GM10248 (cell line): ENCODE data around the gene CDON.
"Not testable (repeated sequence)": the region's sequence is repeated elsewhere in the genome, so short reads cannot be mapped to it uniquely, and the experiment has no call there.

Experiments used
- CTCF ChIA-PET: fragments of 300-600 bp; sonication (Branson Sonifier 250); formaldehyde crosslinking; extraction: SDS; loops from one replicate; lab custom pipeline; 2021; ENCODE audit warnings: antibody characterized with exemption; lab: Yijun Ruan, JAX
- POLR2A ChIA-PET: fragments of 350-650 bp; sonication (Branson Sonifier 250); formaldehyde crosslinking; extraction: SDS; loops from one replicate; lab custom pipeline; 2020; ENCODE audit warnings: antibody characterized with exemption; lab: Yijun Ruan, JAX
- DNase-seq: peaks from one replicate; pipeline ENCODE4 v3.0.0; 2012; ENCODE audit errors: extremely low spot score
- TF ChIP-seq, protein P1 (sequence below): IDR thresholded peaks from 2 replicates; pipeline ENCODE4 v1.5.1; 2012; ENCODE audit warnings: mild to moderate bottlenecking, low read depth; ENCODE audit errors: extremely low read depth, missing control alignments, control extremely low read depth

CDON gene

DNA sequence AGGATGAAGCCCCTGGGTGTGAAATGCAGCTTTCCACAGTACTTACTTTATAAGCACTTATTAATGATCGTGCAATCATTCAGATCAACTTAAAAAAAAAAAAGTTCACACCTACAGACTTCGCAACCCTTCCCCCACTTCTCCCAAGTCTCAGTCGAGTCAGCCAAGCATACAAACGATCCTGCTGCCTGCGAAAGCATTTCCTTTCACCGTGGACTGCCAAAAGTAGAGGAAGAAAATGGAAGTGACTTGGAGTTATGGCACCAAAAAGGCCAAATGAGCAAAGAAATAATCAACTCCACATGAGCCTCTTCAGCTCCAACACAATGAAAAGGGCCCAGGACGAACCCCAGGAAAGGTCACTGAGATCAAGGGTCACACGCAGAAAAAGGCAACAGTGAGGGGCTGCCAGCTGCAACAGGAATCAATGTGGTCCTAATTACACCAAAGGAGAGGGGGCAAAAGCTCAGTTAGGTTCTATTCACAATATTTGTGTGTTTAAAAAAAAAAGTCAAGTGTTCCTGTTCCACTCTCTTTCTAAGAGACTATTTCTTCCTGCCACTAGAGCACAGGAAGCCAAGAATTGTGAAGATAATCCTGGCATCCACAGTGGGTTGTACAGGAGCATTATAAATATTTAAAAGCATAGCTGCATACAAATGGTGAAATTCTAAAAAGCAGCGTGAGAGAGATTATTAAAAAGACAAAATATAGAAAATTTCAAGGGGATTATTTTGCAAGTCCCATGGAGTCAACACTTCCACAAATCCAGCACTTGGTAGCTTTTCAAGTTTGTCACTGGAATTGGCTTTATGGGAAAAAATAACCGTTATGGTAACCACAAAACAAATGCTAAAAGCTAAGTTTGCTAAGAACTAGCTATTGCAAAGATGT, 28.4 kb downstream of the CDON start:
- CTCF ChIA-PET: no interaction called here
- DNase-seq: no peak
- POLR2A ChIA-PET: no interaction called here
- TF ChIP-seq, protein P1, sequence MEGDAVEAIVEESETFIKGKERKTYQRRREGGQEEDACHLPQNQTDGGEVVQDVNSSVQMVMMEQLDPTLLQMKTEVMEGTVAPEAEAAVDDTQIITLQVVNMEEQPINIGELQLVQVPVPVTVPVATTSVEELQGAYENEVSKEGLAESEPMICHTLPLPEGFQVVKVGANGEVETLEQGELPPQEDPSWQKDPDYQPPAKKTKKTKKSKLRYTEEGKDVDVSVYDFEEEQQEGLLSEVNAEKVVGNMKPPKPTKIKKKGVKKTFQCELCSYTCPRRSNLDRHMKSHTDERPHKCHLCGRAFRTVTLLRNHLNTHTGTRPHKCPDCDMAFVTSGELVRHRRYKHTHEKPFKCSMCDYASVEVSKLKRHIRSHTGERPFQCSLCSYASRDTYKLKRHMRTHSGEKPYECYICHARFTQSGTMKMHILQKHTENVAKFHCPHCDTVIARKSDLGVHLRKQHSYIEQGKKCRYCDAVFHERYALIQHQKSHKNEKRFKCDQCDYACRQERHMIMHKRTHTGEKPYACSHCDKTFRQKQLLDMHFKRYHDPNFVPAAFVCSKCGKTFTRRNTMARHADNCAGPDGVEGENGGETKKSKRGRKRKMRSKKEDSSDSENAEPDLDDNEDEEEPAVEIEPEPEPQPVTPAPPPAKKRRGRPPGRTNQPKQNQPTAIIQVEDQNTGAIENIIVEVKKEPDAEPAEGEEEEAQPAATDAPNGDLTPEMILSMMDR: no peak

DNA sequence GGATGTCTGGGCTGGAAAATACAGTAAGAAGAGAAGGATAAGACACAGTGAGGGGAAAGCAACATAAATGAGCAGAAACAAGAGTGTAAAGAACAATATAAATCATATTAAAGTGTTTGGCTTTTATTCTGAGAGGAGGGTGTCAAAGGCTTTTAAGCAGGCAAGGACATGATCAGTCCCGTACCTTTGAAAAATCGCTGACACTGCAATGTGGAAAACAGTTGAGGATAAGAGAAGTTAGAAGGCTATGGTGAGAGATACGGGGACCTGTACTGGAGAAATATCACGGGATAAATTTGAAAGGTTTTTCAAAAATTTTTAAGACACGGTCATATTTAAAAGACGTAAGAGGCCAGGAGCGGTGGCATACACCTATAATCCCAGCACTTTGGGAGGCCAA, 30.3 kb downstream of the CDON start:
- TF ChIP-seq, protein P1: no peak
- POLR2A ChIA-PET: no interaction called here
- CTCF ChIA-PET: no interaction called here
- DNase-seq: no peak

DNA sequence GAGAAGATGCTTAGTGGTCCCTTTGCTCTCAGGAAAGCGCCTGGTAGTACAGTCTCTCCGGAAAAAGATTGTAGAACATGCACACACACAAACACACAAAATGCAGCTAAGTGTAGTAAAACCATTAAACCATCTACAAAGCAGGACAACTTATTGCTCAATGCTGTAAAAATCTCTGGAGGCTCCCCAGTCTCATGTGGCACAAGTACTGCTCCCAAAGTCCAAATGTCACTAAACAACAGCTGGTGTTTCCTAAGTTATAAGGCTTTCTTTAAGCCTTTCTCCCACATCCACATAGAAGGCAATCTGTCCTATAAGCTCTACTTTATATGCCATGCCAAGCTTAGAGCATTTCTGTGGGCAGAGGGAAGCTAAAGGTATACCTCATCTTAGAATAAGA, 32.9 kb downstream of the CDON start:
- no peak for DNase-seq
- POLR2A ChIA-PET: no interaction called here
- CTCF ChIA-PET: interaction anchor here (1.0 to 1.9 kb wide), 2 partner anchors 9 to 11 kb away, joined by 4 to 6 read pairs; no protein-coding TSS in a partner anchor
- TF ChIP-seq, protein P1: no peak

DNA sequence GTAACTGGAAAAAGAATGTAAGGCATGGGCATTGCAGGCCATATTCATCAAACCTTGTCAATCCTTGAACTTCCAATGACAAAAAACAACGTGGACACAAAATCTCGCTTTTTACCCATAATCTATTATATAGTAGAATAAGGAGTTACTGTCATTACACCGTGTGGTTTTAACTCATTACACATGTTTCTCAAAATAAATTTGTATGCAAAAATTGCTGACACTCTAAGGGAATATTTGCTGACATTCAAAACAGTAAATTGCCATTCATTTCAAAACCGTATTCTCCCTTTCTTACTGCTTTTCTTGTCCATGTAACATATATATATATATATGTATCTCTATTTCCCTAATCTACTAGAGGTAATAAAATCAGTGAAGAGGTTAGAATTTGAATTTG, 33.4 kb downstream of the CDON start:
- POLR2A ChIA-PET: no interaction called here
- TF ChIP-seq, protein P1: no peak
- CTCF ChIA-PET: interaction anchor here (1.0 to 1.9 kb wide), 2 partner anchors 9 to 11 kb away, joined by 4 to 6 read pairs; no protein-coding TSS in a partner anchor
- no peak for DNase-seq

DNA sequence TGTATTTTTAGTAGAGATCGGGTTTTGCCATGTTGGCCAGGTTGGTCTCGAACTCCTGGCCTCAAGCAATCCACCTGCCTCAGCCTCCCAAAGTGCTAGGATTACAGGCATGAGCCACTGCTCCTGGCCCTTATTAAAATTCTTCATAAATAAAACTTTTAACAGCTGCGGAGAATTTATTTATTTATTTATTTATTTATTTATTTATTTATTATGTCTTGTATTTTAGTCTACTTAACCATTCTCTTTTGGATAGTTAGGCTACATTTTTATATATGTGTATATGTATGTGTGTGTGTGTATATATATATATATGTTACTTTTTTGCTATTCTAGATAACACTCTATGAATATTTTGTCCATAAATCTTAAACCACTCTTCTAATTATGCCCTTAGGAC, 34.1 kb downstream of the CDON start:
- CTCF ChIA-PET, DNase-seq, POLR2A ChIA-PET: not testable (repeated sequence)

DNA sequence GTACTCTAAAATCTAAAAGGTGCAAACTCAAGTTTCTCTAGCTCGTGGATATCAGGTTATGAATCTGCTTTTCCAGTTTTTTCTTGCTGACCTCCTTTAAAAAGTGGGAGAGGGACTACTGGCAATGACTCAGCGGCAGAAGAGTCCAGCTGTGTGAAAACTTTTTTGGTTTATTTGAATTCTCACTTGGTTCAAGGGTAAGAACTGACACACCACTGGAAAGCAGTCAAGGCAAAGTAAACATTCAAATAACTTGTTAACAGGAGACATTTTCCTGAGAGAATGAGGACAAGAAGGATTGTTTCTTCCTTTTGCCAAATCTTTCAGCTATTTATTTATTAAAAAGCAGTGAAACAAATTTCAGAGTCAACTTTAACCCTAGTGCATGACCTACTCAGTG, 36.1 kb downstream of the CDON start:
- TF ChIP-seq, protein P1: no peak
- ChIA-PET CTCF (interaction anchor here (1.4 kb wide), 1 partner anchor 30 kb away, joined by 4 read pairs; no protein-coding TSS in a partner anchor), POLR2A (no interaction called here)
- DNase-seq: no peak

DNA sequence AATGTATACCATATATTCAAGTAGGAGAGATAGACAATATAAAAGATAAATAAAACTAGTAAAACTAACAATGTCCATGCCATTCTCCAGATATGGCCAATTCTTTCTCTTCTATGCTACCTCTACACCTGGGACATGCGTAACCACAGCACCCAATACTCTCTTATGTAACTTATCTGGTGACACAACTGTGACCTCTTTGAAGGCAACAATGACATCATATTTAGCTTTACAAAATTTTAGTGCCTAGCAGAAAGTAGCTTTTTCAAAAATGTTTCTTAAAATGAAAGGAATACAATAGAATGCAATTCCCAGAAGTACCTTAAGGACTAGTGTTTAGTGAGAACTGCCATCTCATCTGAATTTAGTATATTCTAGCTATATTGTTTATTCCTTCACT, 36.8 kb downstream of the CDON start:
- POLR2A ChIA-PET: no interaction called here
- TF ChIP-seq, protein P1: no peak
- DNase-seq: no peak
- CTCF ChIA-PET: interaction anchor here (1.4 kb wide), 1 partner anchor 31 kb away, joined by 4 read pairs; no protein-coding TSS in a partner anchor
